Measurements from ENCODE around the gene INAFM1.

GRCh38 chr19:47296036-47296435 lies 21.4 kb downstream of the INAFM1 start:
- TF ChIP-seq CTCF (IDR thresholded peaks at IDR 0.05) (peak in 5 of 6 experiments; percentile 47 to 69 (median 58)), POLR2A (IDR thresholded peaks at IDR 0.05) (no peak)

Measured in thyroid gland (tissue), 4 donors.